ENCODE measurements around the gene MARK4.

GRCh38 chr19:45297674-45298073 is 46.6 kb downstream of the MARK4 start:
- TF ChIP-seq POLR2A (IDR thresholded peaks at IDR 0.05) (no peak), CTCF (IDR thresholded peaks at IDR 0.05) (no peak)
